ENCODE data around the gene CNNM1. TPM values are rescaled to one million over a fixed set of nuclear protein-coding genes. Genes with fewer than 3 reads are reported as not detected.

The CNNM1 gene
- total RNA-seq, 3 donors from 2014 or later, result 0.64 to 0.98 (median 0.88) TPM

DNA sequence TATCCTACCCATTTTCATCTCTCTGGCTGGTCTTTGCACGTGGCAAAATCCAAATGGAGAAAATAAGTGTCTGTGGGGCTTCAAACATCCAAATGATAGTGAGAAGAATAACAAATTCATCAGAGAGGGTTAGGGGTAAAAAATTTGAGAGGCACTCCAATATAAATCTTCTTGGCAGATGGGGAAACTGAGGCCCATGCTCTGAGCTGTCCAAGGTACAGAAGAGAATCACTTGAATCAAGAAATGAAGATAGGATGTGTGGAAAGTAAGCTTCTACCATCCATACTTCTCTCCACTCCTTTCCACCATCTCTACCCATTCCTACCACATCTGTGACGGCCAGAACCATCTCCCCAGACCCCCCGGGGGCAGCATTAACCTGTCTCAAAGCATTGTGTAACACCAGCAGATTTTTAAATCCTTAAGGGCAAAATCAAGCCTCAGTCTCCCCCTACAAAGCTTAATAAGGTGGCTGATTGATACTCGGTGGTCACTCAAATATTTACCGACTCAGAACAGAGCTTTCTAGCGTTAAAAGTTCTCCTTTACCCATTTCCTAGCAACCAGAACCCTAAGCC is 100.5 kb downstream of the CNNM1 start:
- Histone ChIP-seq H3K4me1 (peaks cover 0 to 6% of the 10 kb centered on the region in 2 donors), H3K36me3 (no peaks in the 10 kb centered on the region), H3K4me3 (peak overlapping the region; percentile 65 to 88 (median 66)), H3K27ac (peak overlapping the region; percentile 87 to 95), H3K9me3 (no peaks in the 10 kb centered on the region), H3K27me3 (no peaks in the 10 kb centered on the region)
- no peak for DNase-seq (ENCODE audit: low spot score in 2 of 2)
- TF ChIP-seq POLR2A (IDR thresholded peaks at IDR 0.05) (no peak), CTCF (IDR thresholded peaks at IDR 0.05) (no peak), POLR2AphosphoS5 (IDR thresholded peaks at IDR 0.05) (no peak)
- intact Hi-C loops (cut with DNase I; ENCODE audit: low total_unique reads), result loop anchor here (5.0 kb wide), 1 partner anchor 183 kb away; no protein-coding TSS in a partner anchor

DNA sequence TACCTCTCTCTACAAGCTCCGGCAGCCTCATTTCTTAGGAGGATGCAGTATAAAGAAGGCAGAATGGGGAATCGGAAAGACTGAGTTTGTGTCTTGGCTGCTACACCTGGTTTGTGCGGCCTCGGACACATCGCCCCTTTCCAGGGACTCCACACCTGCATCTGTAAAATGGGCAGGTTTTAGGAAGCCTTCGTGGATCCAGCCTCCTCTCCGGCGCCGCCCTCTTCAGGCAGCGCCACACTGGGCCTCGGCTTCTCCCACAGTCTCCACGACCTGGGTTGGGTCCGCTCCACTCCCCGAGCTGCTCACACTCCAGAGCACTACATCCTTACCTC is 100.9 kb downstream of the CNNM1 start:
- Histone ChIP-seq H3K4me3 (peak overlapping the region; percentile 65 to 88 (median 66)), H3K27me3 (no peaks in the 10 kb centered on the region), H3K27ac (peak overlapping the region; percentile 87 to 95), H3K36me3 (no peaks in the 10 kb centered on the region), H3K4me1 (peaks cover 0 to 6% of the 10 kb centered on the region in 2 donors), H3K9me3 (no peaks in the 10 kb centered on the region)
- intact Hi-C loops (cut with DNase I; ENCODE audit: low total_unique reads), result loop anchor here (5.0 kb wide), 1 partner anchor 182 kb away; no protein-coding TSS in a partner anchor
- no peak for TF ChIP-seq CTCF (IDR thresholded peaks at IDR 0.05)
- TF ChIP-seq POLR2A (IDR thresholded peaks at IDR 0.05), result no peak
- no peak for TF ChIP-seq POLR2AphosphoS5 (IDR thresholded peaks at IDR 0.05)
- DNase-seq (ENCODE audit: low spot score in 2 of 2), result no peak

DNA sequence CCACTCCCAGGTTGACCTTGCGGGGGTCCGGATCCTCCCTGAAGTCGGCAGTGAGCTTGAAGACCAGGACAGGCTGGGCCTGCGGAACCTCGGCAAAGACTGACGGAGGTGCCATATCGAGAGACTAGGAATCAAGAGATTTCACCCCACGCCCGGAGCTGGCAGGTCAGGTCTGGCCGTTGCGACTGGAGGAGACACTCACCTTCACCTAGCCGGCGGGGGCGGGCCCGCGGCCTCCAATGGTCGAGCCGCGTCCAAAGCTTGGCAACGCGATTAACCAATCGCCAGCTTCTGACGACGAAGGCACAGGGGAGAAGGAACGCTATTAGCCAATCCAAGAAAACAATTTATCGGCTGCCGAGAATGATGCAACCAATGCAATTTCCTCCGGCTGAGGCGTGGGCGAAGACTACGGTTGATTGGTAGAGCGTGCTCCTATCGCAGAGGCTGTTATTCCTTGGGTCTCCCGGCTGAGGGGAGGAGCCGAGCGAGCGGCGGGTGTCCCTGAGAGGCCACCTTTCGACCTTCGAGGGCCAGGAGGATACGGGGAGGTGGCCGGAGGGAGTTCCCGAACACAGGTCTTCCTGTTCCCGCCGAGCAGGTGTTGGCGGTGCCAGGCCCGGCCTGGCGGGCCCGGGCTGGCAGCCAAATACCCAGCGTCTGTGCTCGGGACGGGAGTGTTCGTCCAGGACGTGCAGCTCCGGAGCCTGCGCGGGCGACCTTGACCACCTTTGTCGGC is 101.5 kb downstream of the CNNM1 start, which contains the start of gene GOT1:
TSS of gene GOT1 (minus strand) at position 174 of the 739 bp plus-strand sequence. CDS start at position 115, 59 bp downstream.
- no peaks in the 10 kb centered on the region for H3K9me3 ChIP-seq
- intact Hi-C loops (cut with DNase I; ENCODE audit: low total_unique reads), result loop anchor here (5.0 kb wide), 1 partner anchor 182 kb away; no protein-coding TSS in a partner anchor
- peaks cover 0 to 6% of the 10 kb centered on the region in 2 donors for H3K4me1 ChIP-seq
- no peaks in the 10 kb centered on the region for H3K27me3 ChIP-seq
- peak within 1 kb of the TSS; percentile 87 to 95 for H3K27ac ChIP-seq
- peak within 1 kb of the TSS; percentile 65 to 88 (median 66) for H3K4me3 ChIP-seq
- no peaks in the 10 kb centered on the region for H3K36me3 ChIP-seq
- peak; percentile 93 to 99 for DNase-seq (ENCODE audit: low spot score in 2 of 2)
- peak; percentile 90 to 95 (median 92) for TF ChIP-seq POLR2AphosphoS5 (IDR thresholded peaks at IDR 0.05)
- peak; percentile 89 for TF ChIP-seq POLR2A (IDR thresholded peaks at IDR 0.05)
- peak in 1 of 3 donors; percentile 21 for TF ChIP-seq CTCF (IDR thresholded peaks at IDR 0.05)

DNA sequence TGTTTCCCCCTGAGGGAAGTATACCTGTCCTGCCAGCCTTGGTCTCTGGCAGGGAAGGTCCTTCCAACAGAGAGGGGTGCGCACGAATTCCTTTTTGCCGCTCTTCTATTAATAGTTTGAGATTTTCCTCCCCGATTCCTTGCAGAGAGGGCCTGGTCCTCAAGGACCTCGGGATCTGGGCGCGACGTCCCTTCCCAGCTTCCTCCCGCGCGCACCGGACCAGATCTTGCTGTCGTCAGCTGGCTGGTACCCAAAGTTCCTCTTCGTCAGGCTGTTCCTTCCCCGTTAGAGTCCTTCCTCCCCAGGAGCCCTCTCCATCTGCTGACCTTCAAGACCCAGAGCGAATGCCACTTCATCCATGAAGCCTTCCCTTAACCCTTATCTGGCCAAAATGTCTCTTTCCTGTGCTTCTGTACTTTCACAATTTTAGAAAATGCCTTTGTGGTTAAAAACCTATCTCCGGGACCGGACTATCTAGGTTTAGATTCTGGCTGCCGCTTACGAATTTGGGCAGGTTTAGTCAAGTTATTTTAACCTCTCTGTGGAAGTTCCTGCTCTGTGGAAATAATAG is 102.1 kb downstream of the CNNM1 start:
- no peaks in the 10 kb centered on the region for H3K9me3 ChIP-seq
- DNase-seq (ENCODE audit: low spot score in 2 of 2), result peak; percentile 61 to 73
- peak overlapping the region; percentile 65 to 88 (median 66) for H3K4me3 ChIP-seq
- intact Hi-C loops (cut with DNase I; ENCODE audit: low total_unique reads), result loop anchor here (5.0 kb wide), 1 partner anchor 181 kb away; no protein-coding TSS in a partner anchor
- no peaks in the 10 kb centered on the region for H3K36me3 ChIP-seq
- TF ChIP-seq POLR2AphosphoS5 (IDR thresholded peaks at IDR 0.05) (no peak), POLR2A (IDR thresholded peaks at IDR 0.05) (no peak), CTCF (IDR thresholded peaks at IDR 0.05) (no peak)
- peaks cover 0 to 6% of the 10 kb centered on the region in 2 donors for H3K4me1 ChIP-seq
- H3K27ac ChIP-seq, result peak overlapping the region; percentile 87 to 95
- H3K27me3 ChIP-seq, result no peaks in the 10 kb centered on the region
